ENCODE data around the gene GNAQ. TPM values are rescaled to one million over a fixed set of nuclear protein-coding genes. Genes with fewer than 3 reads are reported as not detected.

The GNAQ gene
- total and polyA plus RNA-seq, 4 donors = 21.9 to 84.2 (median 53.1) TPM

GRCh38 chr9:78053627-78054026 lies 22.0 kb upstream of the GNAQ start:
- intact Hi-C loops (cut with DNase I) = no loop called here
- Histone ChIP-seq H3K4me1 (ENCODE audit: control insufficient read depth in 1 of 2, insufficient read depth in 2 of 2, low read length in 2 of 2) (no peaks in the 10 kb centered on the region), H3K9me3 (ENCODE audit: control insufficient read depth, low read length) (no peaks in the 10 kb centered on the region), H3K4me3 (ENCODE audit: low read length in 2 of 2) (no peak overlapping the region), H3K36me3 (ENCODE audit: control insufficient read depth in 1 of 2, insufficient read depth in 2 of 2, low read length in 1 of 2) (no peaks in the 10 kb centered on the region), H3K27me3 (ENCODE audit: control insufficient read depth in 1 of 2, insufficient read depth in 2 of 2, low read length in 1 of 2) (peaks cover 0 to 1% of the 10 kb centered on the region in 2 donors), H3K27ac (ENCODE audit: low read depth in 1 of 2, low read length in 2 of 2) (no peak overlapping the region)
- DNase-seq (no peak), ATAC-seq (ENCODE audit: low FRiP score) (no peak)
- WGBS, 2 donors = 93% methylated on average over 3 of the region's 3 CpGs

GRCh38 chr9:78050421-78050820 lies 18.8 kb upstream of the GNAQ start:
- Histone ChIP-seq H3K27me3 (ENCODE audit: control insufficient read depth in 1 of 2, insufficient read depth in 2 of 2, low read length in 1 of 2) (peaks cover 0 to 1% of the 10 kb centered on the region in 2 donors), H3K36me3 (ENCODE audit: control insufficient read depth in 1 of 2, insufficient read depth in 2 of 2, low read length in 1 of 2) (no peaks in the 10 kb centered on the region), H3K4me3 (ENCODE audit: low read length in 2 of 2) (no peak overlapping the region), H3K9me3 (ENCODE audit: control insufficient read depth, low read length) (no peaks in the 10 kb centered on the region), H3K4me1 (ENCODE audit: control insufficient read depth in 1 of 2, insufficient read depth in 2 of 2, low read length in 2 of 2) (no peaks in the 10 kb centered on the region), H3K27ac (ENCODE audit: low read depth in 1 of 2, low read length in 2 of 2) (no peak overlapping the region)
- DNase-seq = no peak
- no peak for ATAC-seq (ENCODE audit: low FRiP score)
- intact Hi-C loops (cut with DNase I) = no loop called here

GRCh38 chr9:78049484-78049883 lies 17.9 kb upstream of the GNAQ start:
- ATAC-seq (ENCODE audit: low FRiP score) (no peak), DNase-seq (no peak)
- Histone ChIP-seq H3K27me3 (ENCODE audit: control insufficient read depth in 1 of 2, insufficient read depth in 2 of 2, low read length in 1 of 2) (peaks cover 0 to 1% of the 10 kb centered on the region in 2 donors), H3K4me3 (ENCODE audit: low read length in 2 of 2) (no peak overlapping the region), H3K27ac (ENCODE audit: low read depth in 1 of 2, low read length in 2 of 2) (no peak overlapping the region), H3K36me3 (ENCODE audit: control insufficient read depth in 1 of 2, insufficient read depth in 2 of 2, low read length in 1 of 2) (no peaks in the 10 kb centered on the region), H3K4me1 (ENCODE audit: control insufficient read depth in 1 of 2, insufficient read depth in 2 of 2, low read length in 2 of 2) (no peaks in the 10 kb centered on the region), H3K9me3 (ENCODE audit: control insufficient read depth, low read length) (peaks cover 3% of the 10 kb centered on the region)
- intact Hi-C loops (cut with DNase I) = no loop called here
- 62 to 70% methylated on average over 3 of the region's 3 CpGs for WGBS, 2 donors

GRCh38 chr9:78047106-78047505 lies 15.5 kb upstream of the GNAQ start:
- whole genome bisulfite sequencing, 2 donors = 78 to 89% methylated on average over 4 of the region's 4 CpGs
- intact Hi-C loops (cut with DNase I) = no loop called here
- ATAC-seq (ENCODE audit: low FRiP score) (no peak), DNase-seq (no peak)
- Histone ChIP-seq H3K36me3 (ENCODE audit: control insufficient read depth in 1 of 2, insufficient read depth in 2 of 2, low read length in 1 of 2) (no peaks in the 10 kb centered on the region), H3K4me3 (ENCODE audit: low read length in 2 of 2) (no peak overlapping the region), H3K27me3 (ENCODE audit: control insufficient read depth in 1 of 2, insufficient read depth in 2 of 2, low read length in 1 of 2) (no peaks in the 10 kb centered on the region), H3K4me1 (ENCODE audit: control insufficient read depth in 1 of 2, insufficient read depth in 2 of 2, low read length in 2 of 2) (no peaks in the 10 kb centered on the region), H3K27ac (ENCODE audit: low read depth in 1 of 2, low read length in 2 of 2) (no peak overlapping the region), H3K9me3 (ENCODE audit: control insufficient read depth, low read length) (peaks cover 3% of the 10 kb centered on the region)

- no peak overlapping the region for H3K27ac ChIP-seq (ENCODE audit: low read depth in 1 of 2, low read length in 2 of 2)
- no peaks in the 10 kb centered on the region for H3K27me3 ChIP-seq (ENCODE audit: control insufficient read depth in 1 of 2, insufficient read depth in 2 of 2, low read length in 1 of 2)
- no peak overlapping the region for H3K4me3 ChIP-seq (ENCODE audit: low read length in 2 of 2)
- intact Hi-C loops (cut with DNase I) = no loop called here
- no peak for ATAC-seq (ENCODE audit: low FRiP score)
- peaks cover 3% of the 10 kb centered on the region for H3K9me3 ChIP-seq (ENCODE audit: control insufficient read depth, low read length)
- no peaks in the 10 kb centered on the region for H3K36me3 ChIP-seq (ENCODE audit: control insufficient read depth in 1 of 2, insufficient read depth in 2 of 2, low read length in 1 of 2)
- H3K4me1 ChIP-seq (ENCODE audit: control insufficient read depth in 1 of 2, insufficient read depth in 2 of 2, low read length in 2 of 2) = no peaks in the 10 kb centered on the region
- no peak for DNase-seq
Measured at GRCh38 chr9:78046112-78046511, 14.5 kb upstream of the GNAQ start.

- H3K27ac ChIP-seq (ENCODE audit: low read depth in 1 of 2, low read length in 2 of 2) = no peak overlapping the region
- intact Hi-C loops (cut with DNase I) = no loop called here
- 48 to 70% methylated on average over 4 of the region's 4 CpGs for WGBS, 2 donors
- DNase-seq (no peak), ATAC-seq (ENCODE audit: low FRiP score) (no peak)
- peaks cover 3% of the 10 kb centered on the region for H3K9me3 ChIP-seq (ENCODE audit: control insufficient read depth, low read length)
- H3K36me3 ChIP-seq (ENCODE audit: control insufficient read depth in 1 of 2, insufficient read depth in 2 of 2, low read length in 1 of 2) = no peaks in the 10 kb centered on the region
- no peak overlapping the region for H3K4me3 ChIP-seq (ENCODE audit: low read length in 2 of 2)
- no peaks in the 10 kb centered on the region for H3K27me3 ChIP-seq (ENCODE audit: control insufficient read depth in 1 of 2, insufficient read depth in 2 of 2, low read length in 1 of 2)
- no peaks in the 10 kb centered on the region for H3K4me1 ChIP-seq (ENCODE audit: control insufficient read depth in 1 of 2, insufficient read depth in 2 of 2, low read length in 2 of 2)
Measured at GRCh38 chr9:78044886-78045285, 13.3 kb upstream of the GNAQ start.

GRCh38 chr9:78044189-78044588 lies 12.6 kb upstream of the GNAQ start:
- H3K4me3 ChIP-seq (ENCODE audit: low read length in 2 of 2) = no peak overlapping the region
- WGBS, 2 donors = 91 to 92% methylated on average over 4 of the region's 4 CpGs
- ATAC-seq (ENCODE audit: low FRiP score) (no peak), DNase-seq (no peak)
- no peaks in the 10 kb centered on the region for H3K36me3 ChIP-seq (ENCODE audit: control insufficient read depth in 1 of 2, insufficient read depth in 2 of 2, low read length in 1 of 2)
- H3K9me3 ChIP-seq (ENCODE audit: control insufficient read depth, low read length) = peaks cover 3% of the 10 kb centered on the region
- H3K27me3 ChIP-seq (ENCODE audit: control insufficient read depth in 1 of 2, insufficient read depth in 2 of 2, low read length in 1 of 2) = no peaks in the 10 kb centered on the region
- H3K4me1 ChIP-seq (ENCODE audit: control insufficient read depth in 1 of 2, insufficient read depth in 2 of 2, low read length in 2 of 2) = no peaks in the 10 kb centered on the region
- intact Hi-C loops (cut with DNase I) = no loop called here
- no peak overlapping the region for H3K27ac ChIP-seq (ENCODE audit: low read depth in 1 of 2, low read length in 2 of 2)

GRCh38 chr9:78041971-78042370 lies 10.4 kb upstream of the GNAQ start:
- ATAC-seq (ENCODE audit: low FRiP score) = no peak
- no peak for DNase-seq
- WGBS, 2 donors = 79 to 88% methylated on average over 2 of the region's 2 CpGs
- H3K9me3 ChIP-seq (ENCODE audit: control insufficient read depth, low read length) = peaks cover 3% of the 10 kb centered on the region
- H3K4me1 ChIP-seq (ENCODE audit: control insufficient read depth in 1 of 2, insufficient read depth in 2 of 2, low read length in 2 of 2) = no peaks in the 10 kb centered on the region
- no peak overlapping the region for H3K27ac ChIP-seq (ENCODE audit: low read depth in 1 of 2, low read length in 2 of 2)
- no peaks in the 10 kb centered on the region for H3K36me3 ChIP-seq (ENCODE audit: control insufficient read depth in 1 of 2, insufficient read depth in 2 of 2, low read length in 1 of 2)
- intact Hi-C loops (cut with DNase I) = no loop called here
- no peak overlapping the region for H3K4me3 ChIP-seq (ENCODE audit: low read length in 2 of 2)
- H3K27me3 ChIP-seq (ENCODE audit: control insufficient read depth in 1 of 2, insufficient read depth in 2 of 2, low read length in 1 of 2) = no peaks in the 10 kb centered on the region

- Histone ChIP-seq H3K9me3 (ENCODE audit: control insufficient read depth, low read length) (peaks cover 3% of the 10 kb centered on the region), H3K36me3 (ENCODE audit: control insufficient read depth in 1 of 2, insufficient read depth in 2 of 2, low read length in 1 of 2) (no peaks in the 10 kb centered on the region), H3K4me3 (ENCODE audit: low read length in 2 of 2) (no peak overlapping the region), H3K27ac (ENCODE audit: low read depth in 1 of 2, low read length in 2 of 2) (no peak overlapping the region), H3K4me1 (ENCODE audit: control insufficient read depth in 1 of 2, insufficient read depth in 2 of 2, low read length in 2 of 2) (no peaks in the 10 kb centered on the region), H3K27me3 (ENCODE audit: control insufficient read depth in 1 of 2, insufficient read depth in 2 of 2, low read length in 1 of 2) (no peaks in the 10 kb centered on the region)
- ATAC-seq (ENCODE audit: low FRiP score) = no peak
- intact Hi-C loops (cut with DNase I) = no loop called here
- no peak for DNase-seq
- 87 to 93% methylated on average over 1 of the region's 1 CpG for WGBS, 2 donors
Measured at GRCh38 chr9:78040726-78041125, 9.1 kb upstream of the GNAQ start.
